Measurements from ENCODE around the gene RNPEPL1. TPM values are rescaled to one million over a fixed set of nuclear protein-coding genes. Genes with fewer than 3 reads are reported as not detected.

Gene RNPEPL1
- total RNA-seq, 1 experiment from 2014 or later = 25.8 TPM

DNA sequence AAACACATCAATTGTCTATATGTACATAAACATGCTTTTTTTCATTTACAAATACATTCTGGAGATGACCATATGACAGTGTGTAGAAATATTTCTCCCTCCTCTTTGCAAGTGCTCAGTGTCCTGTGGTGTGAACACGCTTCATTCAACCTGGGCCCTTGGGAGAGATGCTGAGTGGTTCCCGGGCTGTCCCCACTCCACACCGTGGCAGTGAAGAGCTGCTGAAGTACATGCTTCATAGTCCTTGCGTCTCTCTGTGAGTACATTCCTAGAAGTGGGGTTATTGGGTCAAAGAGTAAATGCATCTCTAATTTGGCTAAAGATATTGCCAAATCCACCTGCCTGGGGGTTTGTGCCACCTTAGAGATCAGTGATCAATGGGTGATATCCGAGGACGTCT lies 50.5 kb downstream of the RNPEPL1 start:
- Histone ChIP-seq H3K79me2 (ENCODE audit: low read length) (no peaks in the 10 kb centered on the region), H3K4me3 (ENCODE audit: low read length) (no peak overlapping the region), H3K9ac (ENCODE audit: low read length) (no peak overlapping the region), H3K27ac (ENCODE audit: low read length) (no peak overlapping the region), H3K4me2 (ENCODE audit: low read length) (no peak overlapping the region), H3K36me3 (ENCODE audit: low read depth, low read length) (no peaks in the 10 kb centered on the region), H2AFZ (ENCODE audit: low read length) (no peak overlapping the region), H3K9me3 (ENCODE audit: low read length) (no peaks in the 10 kb centered on the region), H3K27me3 (ENCODE audit: low read length) (no peaks in the 10 kb centered on the region), H3K9me2 (replicated peaks; ENCODE audit: low read length) (no peaks in the 10 kb centered on the region), H3K4me1 (ENCODE audit: insufficient read depth, low read length) (no peaks in the 10 kb centered on the region), H4K20me1 (ENCODE audit: low read length) (no peaks in the 10 kb centered on the region), H3F3A (ENCODE audit: low read length, unreplicated experiment) (no peaks in the 10 kb centered on the region)
- DNase-seq (no peak), ATAC-seq (no peak)
- ChIA-PET POLR2A (ENCODE audit: unreplicated experiment) (no interaction called here), CTCF (no interaction called here)
- TF ChIP-seq EZH2phosphoT487 (IDR thresholded peaks at IDR 0.05; ENCODE audit: borderline replicate concordance, low read length) (no peak), EZH2 (IDR thresholded peaks at IDR 0.05; ENCODE audit: low read length, unreplicated experiment) (no peak)
- TF ChIP-seq, protein P1, sequence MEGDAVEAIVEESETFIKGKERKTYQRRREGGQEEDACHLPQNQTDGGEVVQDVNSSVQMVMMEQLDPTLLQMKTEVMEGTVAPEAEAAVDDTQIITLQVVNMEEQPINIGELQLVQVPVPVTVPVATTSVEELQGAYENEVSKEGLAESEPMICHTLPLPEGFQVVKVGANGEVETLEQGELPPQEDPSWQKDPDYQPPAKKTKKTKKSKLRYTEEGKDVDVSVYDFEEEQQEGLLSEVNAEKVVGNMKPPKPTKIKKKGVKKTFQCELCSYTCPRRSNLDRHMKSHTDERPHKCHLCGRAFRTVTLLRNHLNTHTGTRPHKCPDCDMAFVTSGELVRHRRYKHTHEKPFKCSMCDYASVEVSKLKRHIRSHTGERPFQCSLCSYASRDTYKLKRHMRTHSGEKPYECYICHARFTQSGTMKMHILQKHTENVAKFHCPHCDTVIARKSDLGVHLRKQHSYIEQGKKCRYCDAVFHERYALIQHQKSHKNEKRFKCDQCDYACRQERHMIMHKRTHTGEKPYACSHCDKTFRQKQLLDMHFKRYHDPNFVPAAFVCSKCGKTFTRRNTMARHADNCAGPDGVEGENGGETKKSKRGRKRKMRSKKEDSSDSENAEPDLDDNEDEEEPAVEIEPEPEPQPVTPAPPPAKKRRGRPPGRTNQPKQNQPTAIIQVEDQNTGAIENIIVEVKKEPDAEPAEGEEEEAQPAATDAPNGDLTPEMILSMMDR (conservative IDR thresholded peaks at IDR 0.05; ENCODE audit: low read depth, low read length) = no peak
- BruUV-seq (replicated peaks) = no TSS peak
- intact Hi-C loops (cut with micrococcal nuclease) = no loop called here

DNA sequence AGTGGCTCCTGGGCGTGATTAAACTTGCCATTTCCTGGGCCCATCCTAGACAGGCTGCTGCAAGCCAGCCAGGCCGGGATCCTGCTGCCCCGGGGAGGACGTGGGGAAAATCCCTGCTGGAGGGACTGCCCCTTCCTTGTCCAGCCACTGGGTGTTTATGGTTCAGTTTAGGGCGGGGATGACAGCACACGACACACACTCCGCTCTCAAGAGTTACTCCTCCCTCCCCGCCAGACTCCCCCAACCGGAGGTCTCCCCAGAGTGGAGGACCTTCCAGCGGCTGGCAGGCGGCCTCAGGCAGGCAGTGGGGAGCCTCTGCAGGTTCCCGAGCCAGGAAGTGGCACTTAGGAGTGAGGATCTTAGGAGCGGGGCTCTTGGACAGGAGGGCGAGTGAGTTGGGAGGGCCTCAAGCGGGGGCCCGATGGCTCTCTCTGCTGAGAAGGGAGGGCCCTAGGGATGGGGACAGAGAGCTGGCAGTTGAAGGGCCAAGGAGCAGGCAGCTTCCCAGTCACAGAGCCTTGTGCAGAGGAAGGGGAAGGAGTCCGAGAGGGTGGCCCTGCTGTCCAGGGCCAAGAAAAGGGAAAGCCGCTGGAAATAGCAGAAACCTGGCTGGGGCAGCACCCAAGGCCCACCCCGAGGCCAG lies 51.3 kb downstream of the RNPEPL1 start:
- no peaks in the 10 kb centered on the region for H4K20me1 ChIP-seq (ENCODE audit: low read length)
- no peak overlapping the region for H2AFZ ChIP-seq (ENCODE audit: low read length)
- ChIA-PET CTCF (no interaction called here), POLR2A (ENCODE audit: unreplicated experiment) (no interaction called here)
- DNase-seq (no peak), ATAC-seq (no peak)
- no peaks in the 10 kb centered on the region for H3K4me1 ChIP-seq (ENCODE audit: insufficient read depth, low read length)
- H3K9ac ChIP-seq (ENCODE audit: low read length) = no peak overlapping the region
- no peak overlapping the region for H3K27ac ChIP-seq (ENCODE audit: low read length)
- TF ChIP-seq EZH2phosphoT487 (IDR thresholded peaks at IDR 0.05; ENCODE audit: borderline replicate concordance, low read length) (no peak), EZH2 (IDR thresholded peaks at IDR 0.05; ENCODE audit: low read length, unreplicated experiment) (no peak)
- TF ChIP-seq, protein P1 (conservative IDR thresholded peaks at IDR 0.05; ENCODE audit: low read depth, low read length) = no peak
- no peak overlapping the region for H3K4me3 ChIP-seq (ENCODE audit: low read length)
- H3K9me2 ChIP-seq (replicated peaks; ENCODE audit: low read length) = no peaks in the 10 kb centered on the region
- no peaks in the 10 kb centered on the region for H3K27me3 ChIP-seq (ENCODE audit: low read length)
- no TSS peak for BruUV-seq (replicated peaks)
- no peaks in the 10 kb centered on the region for H3K79me2 ChIP-seq (ENCODE audit: low read length)
- no peaks in the 10 kb centered on the region for H3F3A ChIP-seq (ENCODE audit: low read length, unreplicated experiment)
- no peaks in the 10 kb centered on the region for H3K9me3 ChIP-seq (ENCODE audit: low read length)
- no peaks in the 10 kb centered on the region for H3K36me3 ChIP-seq (ENCODE audit: low read depth, low read length)
- intact Hi-C loops (cut with micrococcal nuclease) = no loop called here
- H3K4me2 ChIP-seq (ENCODE audit: low read length) = no peak overlapping the region

DNA sequence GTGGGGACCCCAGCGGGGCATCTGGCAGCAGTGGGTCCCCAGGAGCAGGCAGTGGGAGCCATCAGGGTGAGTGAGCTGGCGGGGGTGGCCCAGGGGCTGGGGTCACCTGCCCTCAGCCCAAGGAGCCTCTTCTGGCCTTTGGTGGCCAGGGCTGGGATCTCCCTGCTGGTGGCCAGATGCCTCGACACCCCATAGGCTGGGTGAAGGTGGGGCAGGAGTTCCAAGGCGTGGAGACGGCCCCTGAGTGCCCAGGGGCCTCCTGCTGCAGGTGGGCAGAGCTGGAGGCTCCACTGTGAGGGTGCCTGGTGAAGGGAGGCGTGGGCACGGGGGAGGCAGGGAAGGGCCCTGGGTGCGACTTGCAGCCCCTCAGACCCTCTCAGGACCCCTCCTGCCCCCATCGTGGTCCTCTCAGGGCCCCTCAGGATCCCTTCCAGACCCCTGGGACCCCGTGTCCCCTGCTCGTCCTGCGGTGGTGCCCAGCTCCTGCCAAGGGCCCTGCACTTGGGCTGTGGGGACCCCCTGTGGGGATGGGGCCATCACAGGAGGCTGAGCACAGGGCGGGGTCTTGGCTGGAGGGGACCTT lies 52.0 kb downstream of the RNPEPL1 start:
- H4K20me1 ChIP-seq (ENCODE audit: low read length) = no peaks in the 10 kb centered on the region
- H3K9me3 ChIP-seq (ENCODE audit: low read length) = no peaks in the 10 kb centered on the region
- no peak overlapping the region for H3K4me2 ChIP-seq (ENCODE audit: low read length)
- intact Hi-C loops (cut with micrococcal nuclease) = no loop called here
- DNase-seq = no peak
- ChIA-PET CTCF (no interaction called here), POLR2A (ENCODE audit: unreplicated experiment) (no interaction called here)
- ATAC-seq = no peak
- H3K27me3 ChIP-seq (ENCODE audit: low read length) = no peaks in the 10 kb centered on the region
- TF ChIP-seq EZH2phosphoT487 (IDR thresholded peaks at IDR 0.05; ENCODE audit: borderline replicate concordance, low read length) = no peak
- H3K36me3 ChIP-seq (ENCODE audit: low read depth, low read length) = no peaks in the 10 kb centered on the region
- BruUV-seq (replicated peaks) = no TSS peak
- H3K27ac ChIP-seq (ENCODE audit: low read length) = no peak overlapping the region
- H3K4me3 ChIP-seq (ENCODE audit: low read length) = no peak overlapping the region
- H2AFZ ChIP-seq (ENCODE audit: low read length) = no peak overlapping the region
- no peaks in the 10 kb centered on the region for H3F3A ChIP-seq (ENCODE audit: low read length, unreplicated experiment)
- H3K4me1 ChIP-seq (ENCODE audit: insufficient read depth, low read length) = no peaks in the 10 kb centered on the region
- no peaks in the 10 kb centered on the region for H3K9me2 ChIP-seq (replicated peaks; ENCODE audit: low read length)
- no peaks in the 10 kb centered on the region for H3K79me2 ChIP-seq (ENCODE audit: low read length)
- no peak overlapping the region for H3K9ac ChIP-seq (ENCODE audit: low read length)

All from PC-3 (cell line).